ENCODE data around the gene TSPAN3. TPM values are rescaled to one million over a fixed set of nuclear protein-coding genes. Genes with fewer than 3 reads are reported as not detected.
A peak's percentile ranks its signal among the peaks of the same experiment; 100 is the strongest.

TSPAN3 gene
- total RNA-seq, 1 donor from 2014 or later, result 252 TPM

- Histone ChIP-seq H3K27me3 (ENCODE audit: control insufficient read depth, insufficient read depth, low read length) (no peaks in the 10 kb centered on the region), H3K36me3 (ENCODE audit: control insufficient read depth, insufficient read depth, low read length) (no peaks in the 10 kb centered on the region), H3K4me3 (ENCODE audit: low read depth, low read length) (no peak overlapping the region)
- DNase-seq (ENCODE audit: low read depth), result no peak
- no peak for TF ChIP-seq CTCF (IDR thresholded peaks at IDR 0.05; ENCODE audit: insufficient read depth, low read length, poor library complexity, severe bottlenecking)
Observed at GRCh38 chr15:77067691-77068367, 3.1 kb downstream of the TSPAN3 start.

GRCh38 chr15:77066971-77067690 is 3.8 kb downstream of the TSPAN3 start:
- Histone ChIP-seq H3K27me3 (ENCODE audit: control insufficient read depth, insufficient read depth, low read length) (no peaks in the 10 kb centered on the region), H3K4me3 (ENCODE audit: low read depth, low read length) (no peak overlapping the region), H3K36me3 (ENCODE audit: control insufficient read depth, insufficient read depth, low read length) (no peaks in the 10 kb centered on the region)
- no peak for TF ChIP-seq CTCF (IDR thresholded peaks at IDR 0.05; ENCODE audit: insufficient read depth, low read length, poor library complexity, severe bottlenecking)
- DNase-seq (ENCODE audit: low read depth), result no peak

- H3K27me3 ChIP-seq (ENCODE audit: control insufficient read depth, insufficient read depth, low read length), result no peaks in the 10 kb centered on the region
- peak; percentile 74 for DNase-seq (ENCODE audit: low read depth)
- TF ChIP-seq CTCF (IDR thresholded peaks at IDR 0.05; ENCODE audit: insufficient read depth, low read length, poor library complexity, severe bottlenecking), result no peak
- no peak overlapping the region for H3K4me3 ChIP-seq (ENCODE audit: low read depth, low read length)
- no peaks in the 10 kb centered on the region for H3K36me3 ChIP-seq (ENCODE audit: control insufficient read depth, insufficient read depth, low read length)
Observed at GRCh38 chr15:77064539-77065308, 6.2 kb downstream of the TSPAN3 start.

GRCh38 chr15:77064063-77064462 is 6.8 kb downstream of the TSPAN3 start:
- DNase-seq (ENCODE audit: low read depth), result no peak
- no peak for TF ChIP-seq CTCF (IDR thresholded peaks at IDR 0.05; ENCODE audit: insufficient read depth, low read length, poor library complexity, severe bottlenecking)
- H3K4me3 ChIP-seq (ENCODE audit: low read depth, low read length), result no peak overlapping the region

GRCh38 chr15:77063249-77063648 is 7.7 kb downstream of the TSPAN3 start:
- H3K36me3 ChIP-seq (ENCODE audit: control insufficient read depth, insufficient read depth, low read length), result no peaks in the 10 kb centered on the region
- TF ChIP-seq CTCF (IDR thresholded peaks at IDR 0.05; ENCODE audit: insufficient read depth, low read length, poor library complexity, severe bottlenecking), result no peak
- no peak for DNase-seq (ENCODE audit: low read depth)
- H3K4me3 ChIP-seq (ENCODE audit: low read depth, low read length), result no peak overlapping the region
- H3K27me3 ChIP-seq (ENCODE audit: control insufficient read depth, insufficient read depth, low read length), result no peaks in the 10 kb centered on the region

More at GRCh38 chr15:77064063-77064462, 6.8 kb downstream of the TSPAN3 start:
- no peaks in the 10 kb centered on the region for H3K27me3 ChIP-seq (ENCODE audit: control insufficient read depth, insufficient read depth, low read length)
- H3K36me3 ChIP-seq (ENCODE audit: control insufficient read depth, insufficient read depth, low read length), result no peaks in the 10 kb centered on the region
